Liver (tissue), 9 donors: ENCODE measurements around the gene FKBP15. TPM values are rescaled to one million over a fixed set of nuclear protein-coding genes. Genes with fewer than 3 reads are reported as not detected.

Source experiments
- DNase-seq: peaks from one replicate; pipeline ENCODE4 v3.0.0-alpha.2; 2017; ENCODE audit warnings: low spot score
- H3K27ac ChIP-seq, 2 donors: one replicate each; pipeline ENCODE4 v1.7.0; 2013; ENCODE audit warnings: inconsistent platforms in 2 of 2, low read length in 2 of 2, control low read depth in 1 of 2, low read depth in 1 of 2, mild to moderate bottlenecking in 1 of 2
- H3K27me3 ChIP-seq, 4 donors: one replicate each; pipeline versions ENCODE4 v1.6.1 to v1.7.0; 2013; ENCODE audit warnings: low read length in 3 of 4, inconsistent platforms in 1 of 4, mild to moderate bottlenecking in 1 of 4, moderate library complexity in 1 of 4; ENCODE audit not compliant: control insufficient read depth in 4 of 4, insufficient read depth in 4 of 4
- H3K36me3 ChIP-seq, 4 donors: one replicate each; pipeline versions ENCODE4 v1.6.1 to v1.7.0; 2013; ENCODE audit warnings: low read length in 3 of 4, mild to moderate bottlenecking in 3 of 4, low read depth in 1 of 4, moderate library complexity in 1 of 4; ENCODE audit not compliant: control insufficient read depth in 4 of 4, insufficient read depth in 3 of 4
- H3K4me1 ChIP-seq, 4 donors: one replicate each; pipeline versions ENCODE4 v1.6.1 to v1.7.0; 2013; ENCODE audit warnings: low read length in 3 of 4, mild to moderate bottlenecking in 3 of 4, moderate library complexity in 1 of 4; ENCODE audit not compliant: control insufficient read depth in 4 of 4, insufficient read depth in 4 of 4
- H3K4me3 ChIP-seq, 3 donors: one replicate each; pipeline versions ENCODE4 v1.6.1 to v1.7.0; 2013; ENCODE audit warnings: low read length in 3 of 3, control low read depth in 1 of 3, low read depth in 1 of 3, mild to moderate bottlenecking in 1 of 3
- H3K9ac ChIP-seq, 2 donors: one replicate each; pipeline ENCODE4 v1.7.0; 2013; ENCODE audit warnings: low read length in 2 of 2, mild to moderate bottlenecking in 2 of 2, moderate library complexity in 2 of 2, control low read depth in 1 of 2, low read depth in 1 of 2
- H3K9me3 ChIP-seq, 4 donors: one replicate each; pipeline versions ENCODE4 v1.6.1 to v1.7.0; 2013; ENCODE audit warnings: low read length in 3 of 4; ENCODE audit not compliant: control insufficient read depth in 4 of 4
- ATF3 ChIP-seq: IDR thresholded peaks from 2 replicates; pipeline ENCODE4 v1.6.1; 2016; ENCODE audit warnings: antibody characterized with exemption
- CTCF ChIP-seq: fragments of 150-350 bp; IDR thresholded peaks from 2 replicates; pipeline ENCODE4 v1.5.1; 2017; ENCODE audit warnings: improper control_type of control experiment, low read depth, low read length; ENCODE audit not compliant: missing input control
- EGR1 ChIP-seq, 2 donors: IDR thresholded peaks; 2 replicates each; pipeline ENCODE4 v1.6.1; 2016 to 2018; ENCODE audit warnings: antibody characterized with exemption in 2 of 2, low read depth in 2 of 2
- FOXA1 ChIP-seq: IDR thresholded peaks from 2 replicates; pipeline ENCODE4 v1.6.1; 2016; ENCODE audit warnings: antibody characterized with exemption
- FOXA2 ChIP-seq: IDR thresholded peaks from 2 replicates; pipeline ENCODE4 v1.6.1; 2016; ENCODE audit warnings: antibody characterized with exemption
- HNF4A ChIP-seq, 2 donors: conservative IDR thresholded peaks; 2 replicates each; pipeline ENCODE4 v1.6.1; 2016; ENCODE audit warnings: antibody characterized with exemption in 2 of 2, mild to moderate bottlenecking in 2 of 2
- HNF4G ChIP-seq: IDR thresholded peaks from 2 replicates; pipeline ENCODE4 v1.6.1; 2016; ENCODE audit warnings: antibody characterized with exemption
- JUND ChIP-seq, 2 donors: IDR thresholded peaks; 2 replicates each; pipeline ENCODE4 v1.6.1; 2016; ENCODE audit warnings: antibody characterized with exemption in 2 of 2
- NR2F2 ChIP-seq: IDR thresholded peaks from 2 replicates; pipeline ENCODE4 v1.6.1; 2016; ENCODE audit warnings: antibody characterized with exemption
- RAD21 ChIP-seq, 2 donors: IDR thresholded peaks; 2 replicates each; pipeline ENCODE4 v1.6.1; 2016; ENCODE audit warnings: antibody characterized with exemption in 2 of 2, mild to moderate bottlenecking in 2 of 2
- REST ChIP-seq: IDR thresholded peaks from 2 replicates; pipeline ENCODE4 v1.6.1; 2016; ENCODE audit warnings: antibody characterized with exemption, mild to moderate bottlenecking
- RXRA ChIP-seq, 2 donors: IDR thresholded peaks; 2 replicates each; pipeline ENCODE4 v1.6.1; 2017 to 2018; ENCODE audit warnings: antibody characterized with exemption in 2 of 2, mild to moderate bottlenecking in 1 of 2
- SP1 ChIP-seq: IDR thresholded peaks from 2 replicates; pipeline ENCODE4 v1.6.1; 2018; ENCODE audit warnings: antibody characterized with exemption, mild to moderate bottlenecking
- TAF1 ChIP-seq: conservative IDR thresholded peaks from 2 replicates; pipeline ENCODE4 v1.6.1; 2016; ENCODE audit warnings: antibody characterized with exemption, mild to moderate bottlenecking
- YY1 ChIP-seq: IDR thresholded peaks from 2 replicates; pipeline ENCODE4 v1.6.1; 2016; ENCODE audit warnings: antibody characterized with exemption, mild to moderate bottlenecking
- ZBTB33 ChIP-seq: IDR thresholded peaks from 2 replicates; pipeline ENCODE4 v1.6.1; 2016; ENCODE audit warnings: antibody characterized with exemption
- WGBS: extraction: QIAGEN DNeasy Blood & Tissue Kit; methylation state at CpG from one replicate; pipeline ENCODE4 v1.1.7; 2013; 5-methylcytosine and 5-hydroxymethylcytosine counted together
- polyA plus RNA-seq, 2 donors: library from polyadenylated mRNA; stranded (reverse) in 1 of 2; unstranded in 1 of 2; fragments of 200-250 nt in 1 of 2; fragments of >200 nt in 1 of 2; fragmentation: Nextera tagmentation in 1 of 2; extraction: Ambion mirVana in 1 of 2; gene quantifications; one replicate each; pipeline versions ENCODE4 v1.2.1 to v1.2.3, GENCODE V29; 2013 to 2015
- total RNA-seq, 2 donors: library from RNA; depleted of rRNA; stranded (reverse); fragments of >200 nt; gene quantifications; one replicate each; pipeline ENCODE4 v1.2.3, GENCODE V29; 2014
- donor health status: healthy.
- donor health status: healthy.
- donor health status: healthy.
- donor health status: healthy.
- donor health status: healthy.

Gene FKBP15
- total and polyA plus RNA-seq, 4 donors, result 6.2 to 18.2 (median 12.9) TPM

- H3K9me3 ChIP-seq, result no peaks in the 10 kb centered on the region
- no peak for TF ChIP-seq NR2F2
- no peak for TF ChIP-seq FOXA2
- no peak for TF ChIP-seq YY1
- TF ChIP-seq HNF4G, result no peak
- no peak for TF ChIP-seq EGR1 (IDR thresholded peaks at IDR 0.05; ENCODE audit: low read depth in 2 of 2)
- no peak for TF ChIP-seq JUND (IDR thresholded peaks at IDR 0.05)
- TF ChIP-seq REST, result no peak
- no peak for TF ChIP-seq SP1
- no peaks in the 10 kb centered on the region for H3K27me3 ChIP-seq
- no peak overlapping the region for H3K9ac ChIP-seq
- H3K36me3 ChIP-seq, result peaks cover 0 to 2% (median 0%) of the 10 kb centered on the region in 4 donors
- H3K4me3 ChIP-seq, result no peak overlapping the region
- no peak overlapping the region for H3K27ac ChIP-seq
- WGBS, result 85% methylated on average over 6 of the region's 6 CpGs
- no peak for DNase-seq
- peaks cover 0 to 5% (median 0%) of the 10 kb centered on the region in 4 donors for H3K4me1 ChIP-seq
These were observed 25.9 kb upstream of the FKBP15 start for GRCh38 chr9:113246928-113247327.

GRCh38 chr9:113245894-113246293 lies 24.8 kb upstream of the FKBP15 start:
- no peak overlapping the region for H3K4me3 ChIP-seq
- H3K4me1 ChIP-seq, result peaks cover 0 to 5% (median 0%) of the 10 kb centered on the region in 4 donors
- H3K27me3 ChIP-seq, result no peaks in the 10 kb centered on the region
- H3K9ac ChIP-seq, result no peak overlapping the region
- no peak for TF ChIP-seq ZBTB33
- no peak for TF ChIP-seq EGR1 (IDR thresholded peaks at IDR 0.05; ENCODE audit: low read depth in 2 of 2)
- TF ChIP-seq FOXA1, result no peak
- TF ChIP-seq YY1, result no peak
- no peak for TF ChIP-seq FOXA2
- TF ChIP-seq NR2F2, result no peak
- no peak for TF ChIP-seq HNF4A (conservative IDR thresholded peaks at IDR 0.05)
- TF ChIP-seq ATF3, result no peak
- no peak for TF ChIP-seq HNF4G
- TF ChIP-seq TAF1, result no peak
- TF ChIP-seq CTCF, result no peak
- TF ChIP-seq REST, result no peak
- no peak for TF ChIP-seq RXRA (IDR thresholded peaks at IDR 0.05)
- TF ChIP-seq RAD21 (IDR thresholded peaks at IDR 0.05), result no peak
- no peak for DNase-seq
- no peak overlapping the region for H3K27ac ChIP-seq
- peaks cover 0 to 2% (median 0%) of the 10 kb centered on the region in 4 donors for H3K36me3 ChIP-seq
- 87% methylated on average over 4 of the region's 4 CpGs for WGBS
- no peaks in the 10 kb centered on the region for H3K9me3 ChIP-seq
